Measurements from ENCODE around the gene MEFV. TPM values are rescaled to one million over a fixed set of nuclear protein-coding genes. Genes with fewer than 3 reads are reported as not detected.

MEFV gene
- total and polyA plus RNA-seq, 2 of the 4 experiments (the other 2 are of a cell fraction), result not detected

GRCh38 chr16:3264137-3265036 is 8.0 kb upstream of the MEFV start:
- dilution Hi-C loops (cut with HindIII; ENCODE audit: low sequenced_read_pairs, unreplicated experiment), result no loop called here
- ATAC-seq (ENCODE audit: low read depth) (peak; percentile 98), DNase-seq (peak; percentile 96)
- intact Hi-C loops (cut with micrococcal nuclease), result loop anchor here (2.0 to 5.0 kb wide), 2 partner anchors 18 to 77 kb away; partner anchors contain the start of genes OR1F1 and ZNF263
- Histone ChIP-seq H2BK20ac (ENCODE audit: low read depth, low read length) (no peak overlapping the region), H2BK120ac (ENCODE audit: low read depth, low read length) (0 out of 2 replicates have a peak overlapping the region, but pooled peaks have one; percentile 16), H3K14ac (replicated peaks; ENCODE audit: low read depth, low read length) (peak overlapping the region; percentile 74), H3K4me3 (ENCODE audit: insufficient read depth, low read depth, low read length) (peak overlapping the region; percentile 77), H3K56ac (ENCODE audit: extremely low read depth, insufficient read depth, low read length) (0 out of 2 replicates have a peak overlapping the region, but pooled peaks have one; percentile 41), H3K36me3 (ENCODE audit: control insufficient read depth, insufficient read depth, low read length) (no peaks in the 10 kb centered on the region), H3K4me2 (ENCODE audit: low read depth, low read length) (peak overlapping the region; percentile 91), H2BK5ac (ENCODE audit: low read depth, low read length, poor library complexity, severe bottlenecking) (peak overlapping the region; percentile 57), H4K8ac (ENCODE audit: low read depth in 2 of 2, low read length in 2 of 2) (peak overlapping the region; percentile 64 to 94), H2AK9ac (replicated peaks; ENCODE audit: low read depth, low read length, poor library complexity) (peak overlapping the region; percentile 91), H3K27ac (ENCODE audit: insufficient read depth, low read length) (peak overlapping the region; percentile 58), H2AFZ (replicated peaks; ENCODE audit: low read length, poor library complexity) (peak overlapping the region; percentile 97), H3K9ac (ENCODE audit: low read depth, low read length) (peak overlapping the region; percentile 65), H3K9me1 (ENCODE audit: insufficient read depth, low read length) (no peaks in the 10 kb centered on the region; the same call in 1 of the 2 replicates), H2AK5ac (ENCODE audit: low read depth, low read length) (peak overlapping the region; percentile 25; the same call in 1 of the 2 replicates), H3K27me3 (ENCODE audit: control insufficient read depth, insufficient read depth, low read length) (no peaks in the 10 kb centered on the region), H4K91ac (ENCODE audit: insufficient read depth, low read depth, low read length) (peak overlapping the region; percentile 10), H3K18ac (ENCODE audit: low read depth, low read length) (peak overlapping the region; percentile 10; the same call in 1 of the 2 replicates), H3K4ac (ENCODE audit: low read depth, low read length) (peak overlapping the region; percentile 86), H3K79me1 (ENCODE audit: low read depth in 1 of 2, low read length in 2 of 2) (peaks cover 0 to 5% of the 10 kb centered on the region in 2 experiments; a peak in 2 of 4 replicates), H3K9me3 (ENCODE audit: control insufficient read depth, insufficient read depth, low read length) (no peaks in the 10 kb centered on the region), H3K4me1 (ENCODE audit: control insufficient read depth, insufficient read depth, low read length) (0 out of 2 replicates have a peak, but pooled peaks cover 2% of the 10 kb centered on the region), H3K23ac (ENCODE audit: low read depth, low read length) (peak overlapping the region; percentile 53), H4K20me1 (ENCODE audit: insufficient read depth, low read length) (no peaks in the 10 kb centered on the region), H4K5ac (ENCODE audit: low read depth, low read length) (peak overlapping the region; percentile 79), H2BK15ac (ENCODE audit: low read depth, low read length) (no peak overlapping the region)
- no TSS peak for BruUV-seq (replicated peaks)
- CTCF ChIA-PET, result interaction anchor here (1.1 kb wide), 1 partner anchor 14 kb away, joined by 4 read pairs; no protein-coding TSS in a partner anchor
- in situ Hi-C loops (cut with MboI; ENCODE audit: low sequenced_read_pairs), result no loop called here
- 0% methylated on average over 33 of the region's 77 CpGs; no CpG with 5 or more reads in 1 of the 2 experiments for WGBS, 2 experiments (ENCODE audit: extremely low coverage in 2 of 2, insufficient read length in 1 of 2)
- POLR2A ChIA-PET (ENCODE audit: unreplicated experiment), result interaction anchor here (0.6 kb wide), 1 partner anchor 355 kb away, joined by 3 read pairs; no protein-coding TSS in a partner anchor
- no peak for TF ChIP-seq RFX5 (IDR thresholded peaks at IDR 0.05; ENCODE audit: low read depth, low read length)
- peak; percentile 55 for TF ChIP-seq POLR2A (IDR thresholded peaks at IDR 0.05; ENCODE audit: low read depth, low read length)
- peak; percentile 31 for TF ChIP-seq SMC3 (IDR thresholded peaks at IDR 0.05; ENCODE audit: low read depth, low read length)
- peak; percentile 66; the same call in 1 of the 2 replicates for TF ChIP-seq MAZ (IDR thresholded peaks at IDR 0.05; ENCODE audit: borderline replicate concordance, low read depth, low read length)
- peak; percentile 35 for TF ChIP-seq CTCF (conservative IDR thresholded peaks at IDR 0.05; ENCODE audit: low read depth, low read length)
- TF ChIP-seq RCOR1 (IDR thresholded peaks at IDR 0.05; ENCODE audit: insufficient replicate concordance, low read length), result no peak
- TF ChIP-seq USF2 (IDR thresholded peaks at IDR 0.05; ENCODE audit: low read depth, low read length), result peak; percentile 70
- TF ChIP-seq CHD1 (IDR thresholded peaks at IDR 0.05; ENCODE audit: low read depth, low read length), result no peak
- TF ChIP-seq BHLHE40 (IDR thresholded peaks at IDR 0.05; ENCODE audit: low read depth, low read length), result peak; percentile 78
- TF ChIP-seq RAD21 (IDR thresholded peaks at IDR 0.05; ENCODE audit: low read length), result peak; percentile 25; the same call in 1 of the 2 replicates
- TF ChIP-seq ELK1 (IDR thresholded peaks at IDR 0.05; ENCODE audit: borderline replicate concordance, low read depth, low read length), result no peak
- peak; percentile 84 for TF ChIP-seq MXI1 (IDR thresholded peaks at IDR 0.05; ENCODE audit: borderline replicate concordance, low read depth, low read length)

All from IMR-90 (cell line).